Vagina (tissue), 2 donors: ENCODE results near the gene SLC2A6.
"Not testable (repeated sequence)": the region's sequence is repeated elsewhere in the genome, so short reads cannot be mapped to it uniquely, and the experiment has no call there.

Experiments
- POLR2A ChIP-seq, 2 donors: fragments of 450-650 bp; IDR thresholded peaks; one replicate each; pipeline ENCODE4 v1.6.1; 2017; ENCODE audit warnings: antibody characterized with exemption in 2 of 2, mild to moderate bottlenecking in 2 of 2, moderate library complexity in 2 of 2
- TF ChIP-seq, protein P1 (sequence below), 3 experiments: fragments of 450-650 bp in 2 of 3; fragments of 200-600 bp in 1 of 3; sonication (generic) in 1 of 3; IDR thresholded peaks; one replicate each; pipeline ENCODE4 v1.5.1; 2017 to 2019; ENCODE audit warnings: antibody characterized with exemption in 3 of 3, mild to moderate bottlenecking in 2 of 3, moderate library complexity in 2 of 3

DNA sequence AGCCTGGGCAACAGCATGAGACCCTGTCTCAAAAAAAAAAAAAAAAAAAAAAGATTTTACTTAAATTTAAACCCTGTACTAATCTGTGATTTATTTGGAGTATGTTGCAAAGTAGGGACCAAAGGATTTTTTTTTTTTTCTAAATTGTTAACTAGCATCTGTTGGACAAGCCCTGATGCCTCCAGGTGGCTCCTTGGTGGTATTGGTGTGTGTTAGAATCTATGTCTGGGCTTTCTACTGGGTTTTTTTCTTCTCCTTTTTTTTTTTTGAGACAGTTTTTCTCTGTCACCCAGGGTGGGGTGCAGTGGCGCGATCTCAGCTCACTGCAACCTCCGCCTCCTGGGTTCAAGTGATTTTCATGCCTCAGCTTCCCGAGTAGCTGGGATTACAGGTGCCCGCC is 27.0 kb downstream of the SLC2A6 start:
- TF ChIP-seq, protein P1, sequence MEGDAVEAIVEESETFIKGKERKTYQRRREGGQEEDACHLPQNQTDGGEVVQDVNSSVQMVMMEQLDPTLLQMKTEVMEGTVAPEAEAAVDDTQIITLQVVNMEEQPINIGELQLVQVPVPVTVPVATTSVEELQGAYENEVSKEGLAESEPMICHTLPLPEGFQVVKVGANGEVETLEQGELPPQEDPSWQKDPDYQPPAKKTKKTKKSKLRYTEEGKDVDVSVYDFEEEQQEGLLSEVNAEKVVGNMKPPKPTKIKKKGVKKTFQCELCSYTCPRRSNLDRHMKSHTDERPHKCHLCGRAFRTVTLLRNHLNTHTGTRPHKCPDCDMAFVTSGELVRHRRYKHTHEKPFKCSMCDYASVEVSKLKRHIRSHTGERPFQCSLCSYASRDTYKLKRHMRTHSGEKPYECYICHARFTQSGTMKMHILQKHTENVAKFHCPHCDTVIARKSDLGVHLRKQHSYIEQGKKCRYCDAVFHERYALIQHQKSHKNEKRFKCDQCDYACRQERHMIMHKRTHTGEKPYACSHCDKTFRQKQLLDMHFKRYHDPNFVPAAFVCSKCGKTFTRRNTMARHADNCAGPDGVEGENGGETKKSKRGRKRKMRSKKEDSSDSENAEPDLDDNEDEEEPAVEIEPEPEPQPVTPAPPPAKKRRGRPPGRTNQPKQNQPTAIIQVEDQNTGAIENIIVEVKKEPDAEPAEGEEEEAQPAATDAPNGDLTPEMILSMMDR (IDR thresholded peaks at IDR 0.05), result not testable (repeated sequence)
- not testable (repeated sequence) for TF ChIP-seq POLR2A (IDR thresholded peaks at IDR 0.05)
